Activated T-helper 2 cell treated with anti-CD3 and anti-CD28 coated beads, Interferon-gamma antibody, Interleukin-2, Interleukin-4, amounts not matched to agents 10 μg/mL and 5 μg/mL and 100 μg/mL, durations not matched to agents 14 hours and 24 hours and 36 hours (primary cell): ENCODE measurements around the gene BABAM2. TPM values are rescaled to one million over a fixed set of nuclear protein-coding genes. Genes with fewer than 3 reads are reported as not detected.

Source experiments
- DNase-seq: peaks from one replicate; pipeline ENCODE4 v3.0.0; 2021; ENCODE audit warnings: low spot score
- H3K27ac Mint-ChIP-seq: one replicate; pipeline ENCODE4 v1.8.0; 2021; ENCODE audit warnings: mixed read lengths
- H3K27me3 Mint-ChIP-seq: one replicate; pipeline ENCODE4 v1.8.0; 2021; ENCODE audit warnings: low read depth, mixed read lengths
- H3K36me3 Mint-ChIP-seq: one replicate; pipeline ENCODE4 v1.8.0; 2021; ENCODE audit warnings: low read depth, mixed read lengths
- H3K4me1 Mint-ChIP-seq: one replicate; pipeline ENCODE4 v1.8.0; 2021; ENCODE audit warnings: low read depth, mixed read lengths
- H3K4me3 Mint-ChIP-seq: one replicate; pipeline ENCODE4 v1.8.0; 2021; ENCODE audit warnings: low read depth, mild to moderate bottlenecking, moderate library complexity, mixed read lengths
- H3K9me3 Mint-ChIP-seq: one replicate; pipeline ENCODE4 v1.8.0; 2021; ENCODE audit warnings: mixed read lengths
- intact Hi-C: fragments of 100-400 bp; cut with micrococcal nuclease; formaldehyde crosslinking; loops from one replicate; pipeline ENCODE4 v1.15.1; 2023
- total RNA-seq: library from RNA; stranded (reverse); gene quantifications from 2 replicates; pipeline ENCODE4 v1.2.3, GENCODE V29; 2022

Gene BABAM2
- total RNA-seq, 1 donor from 2014 or later = 49.0 TPM

DNA sequence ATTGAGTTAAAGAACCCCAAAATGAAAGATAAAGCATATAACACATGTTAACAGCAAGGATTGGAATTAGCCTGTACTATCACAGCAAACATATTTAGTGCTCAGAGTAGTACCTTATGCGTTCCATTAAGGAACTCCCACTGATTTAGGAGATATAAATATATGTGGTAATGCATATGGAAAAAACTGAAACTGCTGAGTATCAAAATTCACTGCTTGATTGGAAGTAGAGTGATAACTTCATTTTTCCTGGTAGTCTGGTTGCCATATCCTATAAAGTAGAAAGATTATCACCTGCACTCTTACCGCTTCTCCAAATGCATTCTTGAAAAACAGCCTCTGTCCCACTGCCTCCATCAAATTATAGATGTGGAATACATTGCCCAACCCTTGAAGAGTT, 407.0 kb downstream of the BABAM2 start:
- Mint-ChIP-seq H3K9me3 (no peaks in the 10 kb centered on the region), H3K27me3 (no peaks in the 10 kb centered on the region), H3K36me3 (peaks cover 21% of the 10 kb centered on the region), H3K4me1 (peaks cover 19% of the 10 kb centered on the region), H3K27ac (no peak overlapping the region), H3K4me3 (no peak overlapping the region)
- no peak for DNase-seq
- intact Hi-C loops = no loop called here

DNA sequence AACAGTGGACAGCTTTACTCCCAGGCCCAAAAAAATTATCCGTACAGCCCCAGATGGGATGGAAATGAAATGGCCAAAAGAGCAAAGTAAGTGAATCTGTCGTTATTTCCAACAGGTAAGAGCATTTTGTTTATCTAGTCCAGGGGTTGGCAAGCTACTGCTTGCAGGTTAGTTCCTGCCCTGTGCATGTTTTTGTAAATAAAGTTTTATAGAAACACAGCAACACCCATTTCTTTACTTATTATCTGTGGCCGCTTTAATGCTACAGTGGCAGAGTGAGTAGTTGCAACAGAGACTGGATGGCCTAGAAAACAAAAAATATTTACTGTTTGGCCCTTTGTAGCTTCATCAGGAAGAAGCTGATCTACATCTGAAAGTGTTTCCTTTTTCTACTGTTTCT, 407.9 kb downstream of the BABAM2 start:
- Mint-ChIP-seq H3K36me3 (peaks cover 30% of the 10 kb centered on the region), H3K9me3 (no peaks in the 10 kb centered on the region), H3K27ac (no peak overlapping the region), H3K27me3 (no peaks in the 10 kb centered on the region), H3K4me1 (peaks cover 14% of the 10 kb centered on the region), H3K4me3 (no peak overlapping the region)
- intact Hi-C loops = no loop called here
- DNase-seq = no peak

DNA sequence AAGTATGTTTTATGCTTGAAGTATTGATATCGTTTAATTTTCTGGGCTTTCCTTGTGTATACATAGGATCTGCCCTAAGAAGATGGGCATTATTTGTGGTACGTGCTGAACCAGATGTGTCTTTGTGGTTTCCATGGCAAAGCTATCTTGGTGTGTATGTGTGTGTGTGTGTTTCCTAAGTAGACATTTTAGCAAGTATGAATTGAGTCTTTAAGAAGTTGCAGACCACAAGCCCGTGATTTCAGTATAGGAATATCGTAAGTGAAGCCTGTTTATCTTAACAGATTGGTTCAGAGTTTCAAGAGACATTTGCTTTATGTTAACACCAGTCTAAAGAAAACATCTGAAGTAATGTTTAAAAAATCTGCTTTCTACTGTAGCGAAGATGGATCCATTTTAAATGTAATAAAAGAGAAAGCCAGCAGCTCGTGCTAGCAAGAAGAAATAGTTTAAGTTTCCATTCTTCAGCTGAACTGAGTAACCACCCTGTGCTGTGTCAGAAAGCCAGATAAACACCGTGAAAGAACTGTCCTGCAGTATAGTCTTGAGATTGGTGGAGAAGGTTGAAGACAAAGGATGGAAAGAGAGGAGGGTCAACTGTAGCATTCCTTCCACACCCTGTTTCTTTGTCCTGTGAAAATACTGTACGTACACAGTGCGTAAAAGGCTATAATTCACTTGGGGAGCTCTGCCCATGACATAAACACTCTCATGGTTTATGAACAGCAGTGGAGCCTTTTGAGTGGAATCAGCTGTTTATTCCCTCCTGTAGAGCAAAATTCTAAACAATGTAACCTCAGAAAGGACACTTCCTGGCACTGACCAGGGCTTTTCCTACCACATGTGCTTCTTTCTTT, 410.2 kb downstream of the BABAM2 start:
- H3K9me3 Mint-ChIP-seq = peaks cover 11% of the 10 kb centered on the region
- H3K4me1 Mint-ChIP-seq = peaks cover 14% of the 10 kb centered on the region
- peaks cover 40% of the 10 kb centered on the region for H3K36me3 Mint-ChIP-seq

DNA sequence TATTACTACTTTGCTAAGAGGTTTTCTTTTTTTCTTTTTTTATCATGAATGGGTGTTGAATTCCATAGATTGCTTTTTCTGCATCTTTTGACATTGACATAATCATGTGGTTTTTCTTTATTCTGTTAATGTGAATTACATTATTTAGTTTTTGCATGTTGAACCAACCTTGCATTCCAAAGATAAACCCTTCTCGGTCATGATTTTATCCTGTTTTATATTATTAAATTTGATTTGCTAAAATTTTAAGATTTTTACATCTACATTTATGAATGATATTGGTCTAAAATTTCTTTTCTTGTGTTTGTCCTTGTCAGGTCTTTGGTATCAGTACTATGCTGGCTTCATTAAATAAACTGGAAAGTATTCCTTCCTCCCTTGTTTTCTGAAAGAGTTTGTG, 414.7 kb downstream of the BABAM2 start:
- no peak overlapping the region for H3K4me3 Mint-ChIP-seq
- intact Hi-C loops = no loop called here
- H3K36me3 Mint-ChIP-seq = peaks cover 39% of the 10 kb centered on the region
- DNase-seq = no peak
- H3K4me1 Mint-ChIP-seq = peaks cover 5% of the 10 kb centered on the region
- no peak overlapping the region for H3K27ac Mint-ChIP-seq
- H3K27me3 Mint-ChIP-seq = no peaks in the 10 kb centered on the region
- H3K9me3 Mint-ChIP-seq = peaks cover 11% of the 10 kb centered on the region

More for the DNA sequence above, 410.2 kb downstream of the BABAM2 start:
- Mint-ChIP-seq H3K4me3 (no peak overlapping the region), H3K27me3 (no peaks in the 10 kb centered on the region), H3K27ac (no peak overlapping the region)
- DNase-seq = no peak
- intact Hi-C loops = no loop called here

DNA sequence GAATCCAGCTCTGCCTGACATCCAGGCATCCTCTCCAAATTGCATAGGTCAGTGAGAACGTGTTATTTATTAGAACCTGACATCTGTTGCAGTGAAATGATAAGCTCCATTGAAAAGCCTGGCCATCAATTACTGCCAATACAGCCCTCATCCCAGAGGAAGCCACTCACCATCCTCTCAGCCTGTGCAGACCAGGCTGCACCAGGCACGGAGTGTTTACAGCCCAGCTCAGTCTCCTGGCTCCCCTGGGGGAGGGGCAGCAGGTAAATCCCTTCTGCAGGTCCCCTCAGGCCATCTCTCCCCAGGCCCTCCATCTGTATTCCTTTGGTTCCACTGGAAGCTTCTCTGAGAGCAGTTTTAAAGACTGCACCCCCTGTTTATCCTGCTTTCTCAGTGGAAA, 419.6 kb downstream of the BABAM2 start:
- Mint-ChIP-seq H3K36me3 (peaks cover 19% of the 10 kb centered on the region), H3K27me3 (no peaks in the 10 kb centered on the region), H3K27ac (no peak overlapping the region), H3K4me1 (peaks cover 8% of the 10 kb centered on the region), H3K4me3 (no peak overlapping the region), H3K9me3 (peaks cover 5% of the 10 kb centered on the region)
- intact Hi-C loops = no loop called here
- no peak for DNase-seq

DNA sequence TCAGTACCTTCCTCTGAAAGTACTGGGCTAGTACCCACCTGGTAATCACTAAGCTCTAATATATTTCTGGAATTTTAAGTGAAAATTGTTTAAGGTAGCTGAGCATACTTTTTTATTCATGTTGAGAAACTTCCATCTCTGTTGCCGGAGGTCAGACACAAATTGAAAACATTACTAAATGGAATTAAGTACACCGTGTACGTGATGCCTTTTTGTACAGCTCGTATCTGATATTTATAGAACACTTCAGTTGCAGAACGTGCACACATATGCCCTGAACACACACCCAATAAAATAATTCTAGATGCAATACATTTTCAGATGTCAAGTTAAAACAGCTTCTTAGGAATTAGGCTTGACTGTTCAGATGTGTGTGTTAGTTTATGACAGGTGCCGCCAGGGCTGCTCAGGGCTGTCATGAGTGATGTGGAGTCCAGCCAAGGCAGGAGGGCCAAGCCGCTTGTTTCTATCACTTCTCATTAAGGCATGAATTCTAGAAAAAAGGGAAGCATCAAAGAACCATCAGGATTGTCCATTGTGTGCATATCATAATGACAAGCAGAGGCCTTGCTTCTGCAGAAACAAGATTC, 421.2 kb downstream of the BABAM2 start:
- Mint-ChIP-seq H3K4me3 (no peak overlapping the region), H3K4me1 (peaks cover 8% of the 10 kb centered on the region), H3K27ac (no peak overlapping the region), H3K9me3 (no peaks in the 10 kb centered on the region), H3K27me3 (no peaks in the 10 kb centered on the region), H3K36me3 (peaks cover 16% of the 10 kb centered on the region)
- intact Hi-C loops = no loop called here
- no peak for DNase-seq

DNA sequence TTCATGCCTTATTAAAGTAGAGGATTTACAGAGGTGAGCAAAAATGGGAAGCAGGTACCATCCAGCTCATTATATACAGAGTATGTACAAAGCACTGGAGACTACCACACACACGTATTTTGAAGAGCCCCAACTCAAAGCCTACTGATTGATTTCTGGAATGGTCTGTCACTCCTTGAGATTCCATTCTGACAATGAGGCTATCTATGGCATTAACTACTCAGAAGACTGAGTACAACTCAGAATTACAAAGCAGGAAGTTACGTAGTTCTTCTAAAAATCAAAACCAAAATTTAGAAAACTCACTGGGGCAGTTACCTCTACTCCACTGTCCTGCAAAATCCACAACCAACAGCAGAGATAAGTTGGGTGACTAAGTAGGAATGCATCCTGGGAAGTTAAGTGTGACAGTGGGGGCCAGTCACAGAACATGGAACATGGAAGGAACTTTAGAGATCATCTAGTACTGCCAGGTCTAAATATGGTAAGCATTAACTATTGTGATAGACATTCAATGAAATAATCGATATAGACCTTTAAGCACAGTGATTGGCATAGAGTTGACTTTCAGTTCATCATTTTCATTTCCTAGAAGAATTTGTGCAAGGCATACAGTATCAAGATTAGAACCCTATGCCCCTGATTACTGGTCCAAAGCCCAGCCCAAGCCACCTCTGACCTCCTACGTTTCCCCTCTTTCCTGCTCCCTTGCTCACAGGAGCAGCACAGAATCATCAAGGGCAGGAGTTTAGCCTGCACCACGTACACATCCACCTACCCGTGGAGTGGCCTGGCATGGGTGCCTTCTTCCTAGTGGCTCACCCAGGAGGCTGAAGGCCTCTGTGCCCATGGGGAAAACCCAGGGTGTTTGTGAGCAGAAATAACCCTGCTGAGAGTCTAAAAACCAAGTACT, 422.0 kb downstream of the BABAM2 start:
- Mint-ChIP-seq H3K9me3 (no peaks in the 10 kb centered on the region), H3K4me1 (peaks cover 8% of the 10 kb centered on the region), H3K27ac (peak overlapping the region; percentile 48), H3K27me3 (no peaks in the 10 kb centered on the region), H3K4me3 (no peak overlapping the region), H3K36me3 (peaks cover 16% of the 10 kb centered on the region)
- no peak for DNase-seq
- intact Hi-C loops = no loop called here

DNA sequence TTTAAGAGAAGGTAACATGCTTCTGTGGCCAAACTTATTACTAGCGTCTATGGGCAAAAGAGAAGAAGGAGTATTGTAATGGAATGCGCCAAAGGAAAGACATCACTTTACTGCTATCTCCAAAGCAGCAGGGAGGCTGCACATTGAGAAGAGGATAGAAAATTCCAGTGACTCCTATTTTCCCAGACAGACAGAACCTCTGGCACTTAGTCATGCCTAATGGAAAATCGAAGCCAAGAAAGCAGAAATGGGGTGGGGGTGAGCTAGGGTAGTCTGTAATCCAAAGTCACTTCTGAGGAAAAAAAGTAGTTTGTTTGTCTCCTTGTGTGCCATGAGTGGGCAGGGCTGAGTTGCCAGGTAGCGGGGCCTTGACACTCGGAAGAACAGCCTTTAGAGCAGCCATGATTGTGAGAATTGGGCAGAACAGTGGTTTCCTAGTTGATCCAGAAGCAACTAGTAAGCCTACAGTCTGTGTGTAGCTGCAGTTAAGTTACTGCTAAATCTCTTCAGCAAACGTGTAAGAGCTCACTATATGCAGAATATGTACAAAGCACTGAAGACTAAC, 422.8 kb downstream of the BABAM2 start:
- H3K9me3 Mint-ChIP-seq = no peaks in the 10 kb centered on the region
- intact Hi-C loops = no loop called here
- peaks cover 8% of the 10 kb centered on the region for H3K4me1 Mint-ChIP-seq
- H3K27me3 Mint-ChIP-seq = no peaks in the 10 kb centered on the region
- DNase-seq = no peak
- H3K27ac Mint-ChIP-seq = peak overlapping the region; percentile 48
- peaks cover 12% of the 10 kb centered on the region for H3K36me3 Mint-ChIP-seq
- H3K4me3 Mint-ChIP-seq = no peak overlapping the region

DNA sequence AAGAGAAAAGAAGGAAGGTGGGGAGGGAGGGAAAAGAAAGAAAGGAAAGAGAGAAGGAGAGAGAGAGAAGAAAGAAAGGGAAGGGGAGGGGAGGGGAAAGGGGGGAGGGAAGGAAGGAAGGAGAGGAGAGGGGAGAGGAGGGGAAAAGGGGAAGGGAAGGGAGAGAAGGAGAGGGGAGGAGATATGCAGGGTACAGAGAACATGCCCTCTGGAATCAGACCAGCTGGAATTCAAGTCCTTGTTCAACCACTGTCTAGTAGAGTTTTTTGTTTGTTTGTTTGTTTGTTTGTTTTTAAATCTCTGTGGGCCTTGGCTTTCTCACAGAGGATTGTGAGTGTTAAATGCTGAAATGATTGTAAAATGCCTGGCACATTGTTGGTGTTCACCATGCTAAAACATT, 424.4 kb downstream of the BABAM2 start:
- Mint-ChIP-seq H3K36me3 (peaks cover 6% of the 10 kb centered on the region), H3K4me3 (no peak overlapping the region), H3K27me3 (no peaks in the 10 kb centered on the region), H3K27ac (no peak overlapping the region), H3K9me3 (no peaks in the 10 kb centered on the region), H3K4me1 (peaks cover 8% of the 10 kb centered on the region)
- no peak for DNase-seq
- intact Hi-C loops = no loop called here

DNA sequence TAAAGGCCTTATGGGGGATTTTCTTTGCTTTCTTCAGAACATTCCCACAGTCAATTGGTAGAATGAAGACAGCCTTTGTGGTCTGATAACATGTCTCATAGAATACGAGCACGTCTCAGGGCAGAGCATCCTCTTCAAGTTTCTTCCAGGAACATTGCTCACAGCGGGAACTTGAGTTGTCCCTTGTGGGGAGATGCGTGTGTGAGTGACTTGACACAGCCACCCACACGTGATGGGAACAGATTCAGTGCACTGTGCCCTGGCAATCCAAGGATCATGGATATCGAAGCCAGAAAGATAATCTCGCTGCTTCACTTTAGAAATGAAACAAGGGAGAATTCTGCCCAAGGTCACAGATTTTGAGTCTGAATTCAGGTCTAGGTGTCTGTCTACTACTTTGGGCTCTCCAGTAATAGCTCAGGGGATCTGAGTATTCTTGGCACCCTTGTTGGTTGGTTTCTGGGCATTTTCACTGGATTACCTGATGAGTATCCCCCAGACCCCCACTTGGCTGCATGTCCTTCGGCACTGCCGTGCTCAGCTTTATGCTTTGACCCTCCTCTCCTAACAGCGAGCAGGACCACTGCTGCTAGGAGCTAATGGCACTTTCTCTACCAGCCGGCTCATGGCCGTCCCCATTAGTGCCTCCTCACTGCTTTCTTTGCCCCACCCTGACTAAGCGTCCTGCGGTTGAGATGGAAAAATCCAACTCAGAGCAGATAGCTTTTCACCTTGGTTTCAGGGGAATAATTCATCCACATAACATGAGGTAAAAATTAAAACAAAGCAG, 426.2 kb downstream of the BABAM2 start:
- H3K4me1 Mint-ChIP-seq = peaks cover 8% of the 10 kb centered on the region
- H3K4me3 Mint-ChIP-seq = no peak overlapping the region
- H3K27me3 Mint-ChIP-seq = no peaks in the 10 kb centered on the region
- H3K9me3 Mint-ChIP-seq = no peaks in the 10 kb centered on the region
- no peak for DNase-seq
- intact Hi-C loops = no loop called here
- no peak overlapping the region for H3K27ac Mint-ChIP-seq
- H3K36me3 Mint-ChIP-seq = peaks cover 1% of the 10 kb centered on the region

DNA sequence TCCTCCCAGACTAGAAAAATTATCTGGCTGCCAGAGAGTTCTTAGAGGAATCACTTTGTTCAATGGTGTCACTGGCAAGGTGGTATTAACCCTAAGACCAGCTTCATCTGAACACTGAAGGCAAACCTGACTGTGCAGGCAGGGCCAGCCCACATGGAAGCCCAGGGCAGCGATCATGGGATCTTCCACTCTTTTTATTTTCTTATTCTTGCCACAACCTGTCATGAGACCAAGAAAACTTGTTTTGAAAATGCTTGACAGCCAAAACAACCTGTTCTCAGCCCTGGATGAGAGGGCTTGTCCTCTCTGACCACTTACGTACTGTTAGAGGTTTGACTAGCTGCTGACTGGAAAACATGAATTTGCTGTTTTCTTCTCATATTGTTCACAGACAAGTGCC, 426.9 kb downstream of the BABAM2 start:
- no peak for DNase-seq

DNA sequence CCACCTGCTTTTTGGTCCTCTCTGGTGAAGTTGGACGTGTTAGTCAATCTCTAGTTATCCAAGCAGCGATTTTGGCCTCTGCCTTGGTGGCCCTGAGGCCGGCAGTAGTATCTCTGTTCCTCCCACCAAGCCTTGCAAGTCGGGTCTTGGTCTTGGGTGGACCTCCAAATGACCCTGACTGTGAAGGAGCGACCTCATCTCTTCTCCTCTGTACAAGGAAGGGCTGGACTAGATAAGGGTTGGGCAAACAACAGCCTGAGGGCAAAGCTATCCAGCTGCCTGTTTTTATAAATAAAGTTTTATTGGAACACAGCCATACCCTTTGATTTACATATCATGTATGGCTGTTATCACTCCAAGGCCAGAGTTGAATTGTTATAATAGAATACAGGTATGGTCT, 427.5 kb downstream of the BABAM2 start:
- Mint-ChIP-seq H3K27me3 (no peaks in the 10 kb centered on the region), H3K9me3 (no peaks in the 10 kb centered on the region), H3K4me3 (no peak overlapping the region), H3K36me3 (no peaks in the 10 kb centered on the region), H3K4me1 (peaks cover 2% of the 10 kb centered on the region), H3K27ac (no peak overlapping the region)
- DNase-seq = no peak
- intact Hi-C loops = no loop called here

More for the DNA sequence above, 426.9 kb downstream of the BABAM2 start:
- Mint-ChIP-seq H3K4me1 (peaks cover 6% of the 10 kb centered on the region), H3K9me3 (no peaks in the 10 kb centered on the region), H3K27me3 (no peaks in the 10 kb centered on the region), H3K36me3 (no peaks in the 10 kb centered on the region), H3K27ac (no peak overlapping the region), H3K4me3 (no peak overlapping the region)
- intact Hi-C loops = no loop called here
